Measurements from ENCODE around the gene MAPKAP1. TPM values are rescaled to one million over a fixed set of nuclear protein-coding genes. Genes with fewer than 3 reads are reported as not detected.

Gene MAPKAP1
- total RNA-seq, 1 donor from 2014 or later, result 70.7 TPM

GRCh38 chr9:125629446-125629845, 77.6 kb downstream of the MAPKAP1 start:
- intact Hi-C loops (cut with DNase I), result no loop called here
- H3K9me3 ChIP-seq, result no peaks in the 10 kb centered on the region
- no peak for DNase-seq (ENCODE audit: extremely low spot score in 2 of 2)
- no peak overlapping the region for H3K4me3 ChIP-seq
- H3K4me1 ChIP-seq, result peaks cover 24% of the 10 kb centered on the region
- H3K27me3 ChIP-seq, result no peaks in the 10 kb centered on the region
- no peaks in the 10 kb centered on the region for H3K36me3 ChIP-seq
- no peak overlapping the region for H3K27ac ChIP-seq
- TF ChIP-seq POLR2AphosphoS5 (IDR thresholded peaks at IDR 0.05; ENCODE audit: insufficient read depth in 1 of 2, low read depth in 1 of 2), result no peak
- TF ChIP-seq, protein P1, sequence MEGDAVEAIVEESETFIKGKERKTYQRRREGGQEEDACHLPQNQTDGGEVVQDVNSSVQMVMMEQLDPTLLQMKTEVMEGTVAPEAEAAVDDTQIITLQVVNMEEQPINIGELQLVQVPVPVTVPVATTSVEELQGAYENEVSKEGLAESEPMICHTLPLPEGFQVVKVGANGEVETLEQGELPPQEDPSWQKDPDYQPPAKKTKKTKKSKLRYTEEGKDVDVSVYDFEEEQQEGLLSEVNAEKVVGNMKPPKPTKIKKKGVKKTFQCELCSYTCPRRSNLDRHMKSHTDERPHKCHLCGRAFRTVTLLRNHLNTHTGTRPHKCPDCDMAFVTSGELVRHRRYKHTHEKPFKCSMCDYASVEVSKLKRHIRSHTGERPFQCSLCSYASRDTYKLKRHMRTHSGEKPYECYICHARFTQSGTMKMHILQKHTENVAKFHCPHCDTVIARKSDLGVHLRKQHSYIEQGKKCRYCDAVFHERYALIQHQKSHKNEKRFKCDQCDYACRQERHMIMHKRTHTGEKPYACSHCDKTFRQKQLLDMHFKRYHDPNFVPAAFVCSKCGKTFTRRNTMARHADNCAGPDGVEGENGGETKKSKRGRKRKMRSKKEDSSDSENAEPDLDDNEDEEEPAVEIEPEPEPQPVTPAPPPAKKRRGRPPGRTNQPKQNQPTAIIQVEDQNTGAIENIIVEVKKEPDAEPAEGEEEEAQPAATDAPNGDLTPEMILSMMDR (IDR thresholded peaks at IDR 0.05), result no peak
- no peak for TF ChIP-seq POLR2A (IDR thresholded peaks at IDR 0.05)

- H3K4me1 ChIP-seq, result no peaks in the 10 kb centered on the region
- DNase-seq (ENCODE audit: extremely low spot score in 2 of 2), result no peak
- no peak overlapping the region for H3K27ac ChIP-seq
- intact Hi-C loops (cut with DNase I), result no loop called here
- no peak overlapping the region for H3K4me3 ChIP-seq
- no peak for TF ChIP-seq POLR2A (IDR thresholded peaks at IDR 0.05)
- no peaks in the 10 kb centered on the region for H3K36me3 ChIP-seq
- no peaks in the 10 kb centered on the region for H3K9me3 ChIP-seq
- H3K27me3 ChIP-seq, result no peaks in the 10 kb centered on the region
These were observed 80.8 kb downstream of the MAPKAP1 start for GRCh38 chr9:125626187-125626586.

- H3K4me3 ChIP-seq, result no peak overlapping the region
- intact Hi-C loops (cut with DNase I), result no loop called here
- no peaks in the 10 kb centered on the region for H3K27me3 ChIP-seq
- TF ChIP-seq POLR2A (IDR thresholded peaks at IDR 0.05) (no peak), POLR2AphosphoS5 (IDR thresholded peaks at IDR 0.05; ENCODE audit: insufficient read depth in 1 of 2, low read depth in 1 of 2) (no peak)
- TF ChIP-seq, protein P1 (IDR thresholded peaks at IDR 0.05), result no peak
- DNase-seq (ENCODE audit: extremely low spot score in 2 of 2), result no peak
- H3K36me3 ChIP-seq, result no peaks in the 10 kb centered on the region
- H3K9me3 ChIP-seq, result no peaks in the 10 kb centered on the region
- H3K4me1 ChIP-seq, result no peaks in the 10 kb centered on the region
- H3K27ac ChIP-seq, result no peak overlapping the region
These were observed 85.8 kb downstream of the MAPKAP1 start for GRCh38 chr9:125621170-125621569.

- no peak for DNase-seq (ENCODE audit: extremely low spot score in 2 of 2)
- no peaks in the 10 kb centered on the region for H3K27me3 ChIP-seq
- no peaks in the 10 kb centered on the region for H3K36me3 ChIP-seq
- no peaks in the 10 kb centered on the region for H3K4me1 ChIP-seq
- intact Hi-C loops (cut with DNase I), result no loop called here
- TF ChIP-seq POLR2AphosphoS5 (IDR thresholded peaks at IDR 0.05; ENCODE audit: insufficient read depth in 1 of 2, low read depth in 1 of 2), result no peak
- H3K4me3 ChIP-seq, result no peak overlapping the region
- H3K27ac ChIP-seq, result no peak overlapping the region
- no peaks in the 10 kb centered on the region for H3K9me3 ChIP-seq
These were observed 86.8 kb downstream of the MAPKAP1 start for GRCh38 chr9:125620216-125620615.

DNA sequence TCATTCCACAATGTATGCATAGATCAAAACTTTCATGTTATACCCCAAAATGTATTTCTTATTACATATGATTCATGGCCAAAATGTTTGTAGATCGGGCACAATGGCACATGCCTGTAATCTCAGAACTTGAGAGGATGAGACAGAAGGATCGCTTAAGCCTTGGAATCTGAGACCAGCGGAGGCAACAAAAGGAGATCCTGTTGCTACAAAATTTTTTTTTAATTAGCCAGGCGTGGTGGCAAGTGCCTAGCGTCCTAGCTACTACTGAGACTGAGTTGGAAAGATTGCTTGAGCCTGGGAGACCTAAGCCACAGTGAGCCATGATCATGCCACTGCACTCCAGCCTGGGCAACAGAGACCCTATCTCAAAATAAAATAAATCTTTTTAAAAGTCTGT, 89.9 kb downstream of the MAPKAP1 start:
- Histone ChIP-seq H3K4me3 (no peak overlapping the region), H3K27ac (no peak overlapping the region), H3K36me3 (no peaks in the 10 kb centered on the region), H3K4me1 (no peaks in the 10 kb centered on the region), H3K27me3 (no peaks in the 10 kb centered on the region), H3K9me3 (no peaks in the 10 kb centered on the region)
- no peak for DNase-seq (ENCODE audit: extremely low spot score in 2 of 2)
- intact Hi-C loops (cut with DNase I), result no loop called here
- TF ChIP-seq POLR2AphosphoS5 (IDR thresholded peaks at IDR 0.05; ENCODE audit: insufficient read depth in 1 of 2, low read depth in 1 of 2) (no peak), POLR2A (IDR thresholded peaks at IDR 0.05) (no peak)
- TF ChIP-seq, protein P1 (IDR thresholded peaks at IDR 0.05), result no peak

DNA sequence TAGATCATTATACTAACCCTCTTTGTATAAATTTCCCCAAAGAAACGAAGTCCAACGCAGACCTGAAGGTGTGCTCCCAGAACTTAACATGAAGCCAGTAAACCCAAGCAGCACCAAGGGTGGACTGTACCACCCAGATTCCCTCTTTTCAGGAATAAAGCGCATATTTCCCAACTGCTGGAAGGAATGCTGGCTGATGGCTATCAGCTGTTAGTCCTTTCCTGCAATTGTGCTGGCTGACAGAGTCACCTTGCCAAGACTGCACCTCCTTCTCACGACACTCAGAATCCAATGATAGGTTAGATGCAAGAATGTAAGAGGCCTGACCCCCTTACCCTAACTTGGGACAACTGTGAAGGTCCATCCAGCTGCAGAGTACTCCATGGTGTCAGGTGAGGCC, 93.9 kb downstream of the MAPKAP1 start:
- H3K36me3 ChIP-seq, result no peaks in the 10 kb centered on the region

More for the DNA sequence above, 93.9 kb downstream of the MAPKAP1 start:
- intact Hi-C loops (cut with DNase I), result no loop called here
- Histone ChIP-seq H3K4me3 (no peak overlapping the region), H3K27me3 (no peaks in the 10 kb centered on the region), H3K27ac (no peak overlapping the region), H3K9me3 (no peaks in the 10 kb centered on the region), H3K4me1 (no peaks in the 10 kb centered on the region)
- TF ChIP-seq POLR2AphosphoS5 (IDR thresholded peaks at IDR 0.05; ENCODE audit: insufficient read depth in 1 of 2, low read depth in 1 of 2) (no peak), POLR2A (IDR thresholded peaks at IDR 0.05) (no peak)
- TF ChIP-seq, protein P1 (IDR thresholded peaks at IDR 0.05), result no peak
- DNase-seq (ENCODE audit: extremely low spot score in 2 of 2), result no peak

All from vagina (tissue), 2 donors.